ENCODE measurements around the gene GFAP. TPM values are rescaled to one million over a fixed set of nuclear protein-coding genes. Genes with fewer than 3 reads are reported as not detected.

The GFAP gene
- total RNA-seq, 1 donor from 2014 or later = not detected

DNA sequence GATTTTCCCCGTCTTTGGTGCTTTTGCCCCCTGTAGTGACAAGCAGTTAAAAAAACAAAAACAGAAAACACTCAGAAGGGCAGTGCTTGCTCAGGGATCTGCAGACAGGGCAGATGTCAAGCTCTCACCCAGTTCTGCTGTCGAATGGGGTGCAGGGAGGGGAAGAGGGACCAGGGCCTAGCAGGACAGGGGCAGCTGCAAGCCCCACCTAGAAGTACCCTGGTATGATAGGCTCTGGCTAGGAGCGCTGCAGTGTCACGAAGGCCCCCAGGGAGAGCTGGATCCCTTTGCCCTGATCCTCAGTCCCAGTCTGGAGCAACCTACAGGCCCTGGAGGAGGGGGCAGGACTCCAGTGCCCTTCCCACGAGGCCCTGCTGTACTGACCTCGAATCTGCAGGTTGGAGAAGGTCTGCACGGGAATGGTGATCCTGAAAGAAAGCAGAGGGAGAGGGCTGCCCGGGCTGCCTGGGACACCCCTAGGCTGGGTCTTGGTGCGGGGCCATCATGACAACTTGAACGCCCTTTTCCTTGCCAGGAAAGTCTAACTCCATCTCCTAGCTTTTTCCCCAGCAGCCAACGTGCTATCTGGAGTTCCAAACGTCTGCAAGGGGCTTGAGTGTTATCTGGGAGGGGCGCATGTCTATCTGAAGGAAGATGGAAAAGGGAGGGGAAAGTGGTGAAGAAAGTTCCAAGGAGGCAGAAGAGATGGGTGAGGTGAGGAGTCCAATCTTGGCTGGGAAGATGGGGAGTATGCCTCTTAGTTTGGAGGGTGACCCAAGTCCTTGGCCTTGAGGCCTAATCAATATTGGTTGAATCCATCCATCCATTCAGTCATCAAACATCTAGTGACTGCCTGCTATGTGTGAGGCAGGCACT, 4.8 kb downstream of the GFAP start:
- no peaks in the 10 kb centered on the region for H3K9me3 Mint-ChIP-seq (ENCODE audit: unreplicated experiment)
- no peaks in the 10 kb centered on the region for H3K36me3 Mint-ChIP-seq (ENCODE audit: unreplicated experiment)
- H3K27ac Mint-ChIP-seq (ENCODE audit: unreplicated experiment) = peak overlapping the region; percentile 78
- DNase-seq (ENCODE audit: extremely low spot score, unreplicated experiment) = no peak
- H3K4me3 Mint-ChIP-seq (ENCODE audit: unreplicated experiment) = no peak overlapping the region
- TF ChIP-seq, protein P1, sequence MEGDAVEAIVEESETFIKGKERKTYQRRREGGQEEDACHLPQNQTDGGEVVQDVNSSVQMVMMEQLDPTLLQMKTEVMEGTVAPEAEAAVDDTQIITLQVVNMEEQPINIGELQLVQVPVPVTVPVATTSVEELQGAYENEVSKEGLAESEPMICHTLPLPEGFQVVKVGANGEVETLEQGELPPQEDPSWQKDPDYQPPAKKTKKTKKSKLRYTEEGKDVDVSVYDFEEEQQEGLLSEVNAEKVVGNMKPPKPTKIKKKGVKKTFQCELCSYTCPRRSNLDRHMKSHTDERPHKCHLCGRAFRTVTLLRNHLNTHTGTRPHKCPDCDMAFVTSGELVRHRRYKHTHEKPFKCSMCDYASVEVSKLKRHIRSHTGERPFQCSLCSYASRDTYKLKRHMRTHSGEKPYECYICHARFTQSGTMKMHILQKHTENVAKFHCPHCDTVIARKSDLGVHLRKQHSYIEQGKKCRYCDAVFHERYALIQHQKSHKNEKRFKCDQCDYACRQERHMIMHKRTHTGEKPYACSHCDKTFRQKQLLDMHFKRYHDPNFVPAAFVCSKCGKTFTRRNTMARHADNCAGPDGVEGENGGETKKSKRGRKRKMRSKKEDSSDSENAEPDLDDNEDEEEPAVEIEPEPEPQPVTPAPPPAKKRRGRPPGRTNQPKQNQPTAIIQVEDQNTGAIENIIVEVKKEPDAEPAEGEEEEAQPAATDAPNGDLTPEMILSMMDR (IDR thresholded peaks at IDR 0.05) = no peak
- peaks cover 40% of the 10 kb centered on the region for H3K4me1 Mint-ChIP-seq (ENCODE audit: unreplicated experiment)
- H3K27me3 Mint-ChIP-seq (ENCODE audit: unreplicated experiment) = no peaks in the 10 kb centered on the region

DNA sequence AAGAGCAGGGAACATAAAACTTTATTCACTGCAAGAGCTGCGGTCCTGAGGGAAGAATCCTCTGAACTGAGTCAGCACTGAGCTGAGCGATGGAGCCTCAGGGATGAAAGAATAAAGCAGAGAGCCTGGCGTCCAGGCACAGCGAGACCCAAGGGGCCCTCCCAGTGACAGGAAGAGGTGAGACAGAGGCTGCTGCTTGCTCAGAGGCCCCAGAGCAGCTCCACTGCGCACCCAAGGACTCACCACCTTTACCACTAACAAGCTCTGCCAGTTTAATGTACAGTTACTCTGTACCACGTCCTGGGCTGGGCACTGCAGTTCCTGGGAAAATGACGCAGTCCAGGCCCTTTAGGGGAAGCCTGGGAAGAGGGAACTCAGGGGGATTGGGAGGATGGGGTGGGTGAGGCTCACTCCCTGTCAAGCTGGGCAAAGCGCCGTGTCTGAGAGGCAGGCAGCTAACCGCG, 5.6 kb downstream of the GFAP start:
- Mint-ChIP-seq H3K4me3 (ENCODE audit: unreplicated experiment) (no peak overlapping the region), H3K27ac (ENCODE audit: unreplicated experiment) (peak overlapping the region; percentile 78), H3K27me3 (ENCODE audit: unreplicated experiment) (no peaks in the 10 kb centered on the region), H3K4me1 (ENCODE audit: unreplicated experiment) (peaks cover 46% of the 10 kb centered on the region), H3K36me3 (ENCODE audit: unreplicated experiment) (no peaks in the 10 kb centered on the region), H3K9me3 (ENCODE audit: unreplicated experiment) (no peaks in the 10 kb centered on the region)
- TF ChIP-seq, protein P1 (IDR thresholded peaks at IDR 0.05) = no peak
- DNase-seq (ENCODE audit: extremely low spot score, unreplicated experiment) = no peak

DNA sequence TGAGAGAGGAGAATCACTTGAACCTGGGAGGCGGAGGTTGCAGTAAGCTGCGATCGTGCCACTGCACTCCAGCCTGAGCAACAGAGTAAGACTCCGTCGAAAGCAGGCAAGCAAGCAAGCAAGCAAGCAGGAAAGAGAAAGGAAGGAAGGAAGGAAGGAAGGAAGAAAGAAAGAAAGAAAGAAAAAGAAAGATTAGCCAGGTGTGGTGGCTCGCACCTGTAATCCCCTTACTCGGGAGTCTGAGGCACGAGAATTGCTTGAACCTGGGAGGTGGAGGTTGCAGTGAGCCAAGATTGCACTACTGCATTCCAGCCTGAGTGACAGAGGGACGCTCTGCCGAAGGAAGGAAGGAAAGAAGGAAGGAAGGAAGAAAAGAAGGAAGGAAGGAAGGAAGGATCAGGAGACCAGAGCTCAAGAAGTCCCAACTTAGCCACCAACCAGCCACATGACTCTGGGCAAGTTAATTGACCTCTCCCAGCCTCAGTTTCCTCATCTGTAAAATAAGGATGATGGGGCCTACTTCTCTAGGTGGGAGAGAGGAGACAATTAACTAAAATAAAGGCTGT, 6.5 kb downstream of the GFAP start:
- peaks cover 46% of the 10 kb centered on the region for H3K4me1 Mint-ChIP-seq (ENCODE audit: unreplicated experiment)
- TF ChIP-seq, protein P1 (IDR thresholded peaks at IDR 0.05) = no peak
- H3K36me3 Mint-ChIP-seq (ENCODE audit: unreplicated experiment) = no peaks in the 10 kb centered on the region
- peak overlapping the region; percentile 75 for H3K27ac Mint-ChIP-seq (ENCODE audit: unreplicated experiment)
- no peaks in the 10 kb centered on the region for H3K9me3 Mint-ChIP-seq (ENCODE audit: unreplicated experiment)
- DNase-seq (ENCODE audit: extremely low spot score, unreplicated experiment) = no peak
- H3K4me3 Mint-ChIP-seq (ENCODE audit: unreplicated experiment) = no peak overlapping the region
- H3K27me3 Mint-ChIP-seq (ENCODE audit: unreplicated experiment) = no peaks in the 10 kb centered on the region

DNA sequence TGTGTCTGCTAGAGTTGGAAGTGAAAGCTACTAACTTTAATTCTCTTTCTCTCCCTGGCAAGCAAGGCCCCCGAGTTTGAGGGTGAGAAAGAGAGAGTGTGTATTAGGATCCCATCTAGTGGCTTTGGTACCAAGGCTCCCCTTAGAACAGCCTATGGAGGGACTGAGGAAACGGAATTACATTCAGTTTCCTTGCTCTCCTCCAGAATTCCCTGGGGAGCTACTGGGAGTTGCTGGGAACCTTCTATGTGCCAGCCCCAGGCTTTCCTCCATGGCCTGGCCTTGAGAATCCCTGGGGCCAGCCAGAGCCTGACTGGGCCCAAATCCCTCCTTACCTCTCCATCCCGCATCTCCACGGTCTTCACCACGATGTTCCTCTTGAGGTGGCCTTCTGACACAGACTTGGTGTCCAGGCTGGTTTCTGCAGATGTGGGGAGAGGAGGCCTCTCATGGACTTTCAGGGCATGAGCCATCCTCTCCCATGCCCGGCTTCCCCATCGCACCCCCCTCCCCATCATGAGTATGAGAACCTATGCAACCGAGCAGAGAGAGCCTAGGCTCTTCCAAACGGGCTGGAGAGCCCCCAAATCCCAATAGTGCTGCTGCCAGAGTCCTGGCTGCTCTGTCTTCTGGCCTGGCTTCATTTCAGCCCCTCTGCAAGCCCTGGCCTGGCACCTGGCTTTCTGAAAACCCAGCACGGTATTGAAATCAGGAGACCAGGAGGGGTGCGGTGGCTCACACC, 7.4 kb downstream of the GFAP start:
- no peaks in the 10 kb centered on the region for H3K9me3 Mint-ChIP-seq (ENCODE audit: unreplicated experiment)
- H3K27ac Mint-ChIP-seq (ENCODE audit: unreplicated experiment) = peak overlapping the region; percentile 41
- no peaks in the 10 kb centered on the region for H3K27me3 Mint-ChIP-seq (ENCODE audit: unreplicated experiment)
- TF ChIP-seq, protein P1 (IDR thresholded peaks at IDR 0.05) = no peak
- no peak overlapping the region for H3K4me3 Mint-ChIP-seq (ENCODE audit: unreplicated experiment)
- peaks cover 46% of the 10 kb centered on the region for H3K4me1 Mint-ChIP-seq (ENCODE audit: unreplicated experiment)
- DNase-seq (ENCODE audit: extremely low spot score, unreplicated experiment) = no peak
- no peaks in the 10 kb centered on the region for H3K36me3 Mint-ChIP-seq (ENCODE audit: unreplicated experiment)

Data from osteocyte (in vitro differentiated cells).